ENCODE results near the gene NRP2. TPM values are rescaled to one million over a fixed set of nuclear protein-coding genes. Genes with fewer than 3 reads are reported as not detected.

Gene NRP2
- total and polyA plus RNA-seq, 2 of the 13 experiments (the other 11 are each of a cell fraction or from before 2014, with no cell fraction given), result 0.65 to 1.4 TPM

- ChIA-PET CTCF (ENCODE audit: low intra/inter-chr PET ratio, low total read pairs) (no interaction called here), POLR2A (no interaction called here)
- 81% methylated on average over 7 of the region's 7 CpGs for WGBS (ENCODE audit: low lambda C conversion rate)
- no peaks in the 10 kb centered on the region for H4K20me1 ChIP-seq (ENCODE audit: insufficient read depth, low read length)
- no peaks in the 10 kb centered on the region for H3K36me3 ChIP-seq (replicated peaks in 1 of 2; ENCODE audit: control insufficient read depth in 1 of 2, insufficient read depth in 2 of 2, low read length in 2 of 2)
- ATAC-seq (no peak), DNase-seq (ENCODE audit: low spot score) (no peak), FAIRE-seq (no peak)
- in situ Hi-C loops (cut with HindIII; ENCODE audit: extremely low pct_ligation_motif_present, low pct_unique_long_range_greater_than_20kb) (no loop called here), intact Hi-C loops (cut with micrococcal nuclease; ENCODE audit: unreplicated experiment) (loop anchor here (5.0 kb wide), 1 partner anchor 1371 kb away; no protein-coding TSS in a partner anchor)
- H3K4me2 ChIP-seq (ENCODE audit: low read depth, low read length), result no peak overlapping the region
- no peaks in the 10 kb centered on the region for H3K79me2 ChIP-seq (ENCODE audit: insufficient read depth, low read length)
- H3K9me3 ChIP-seq (ENCODE audit: low read length), result no peaks in the 10 kb centered on the region
- H3K27me3 ChIP-seq (ENCODE audit: control insufficient read depth in 1 of 2, insufficient read depth in 2 of 2, low read length in 2 of 2), result no peaks in the 10 kb centered on the region
- no peak overlapping the region for H3K4me3 ChIP-seq (replicated peaks in 1 of 3; ENCODE audit: insufficient read depth in 1 of 3, low read depth in 2 of 3, low read length in 3 of 3)
- H3K4me1 ChIP-seq (ENCODE audit: insufficient read depth, low read length), result peaks cover 44% of the 10 kb centered on the region
- TF ChIP-seq, protein P1, sequence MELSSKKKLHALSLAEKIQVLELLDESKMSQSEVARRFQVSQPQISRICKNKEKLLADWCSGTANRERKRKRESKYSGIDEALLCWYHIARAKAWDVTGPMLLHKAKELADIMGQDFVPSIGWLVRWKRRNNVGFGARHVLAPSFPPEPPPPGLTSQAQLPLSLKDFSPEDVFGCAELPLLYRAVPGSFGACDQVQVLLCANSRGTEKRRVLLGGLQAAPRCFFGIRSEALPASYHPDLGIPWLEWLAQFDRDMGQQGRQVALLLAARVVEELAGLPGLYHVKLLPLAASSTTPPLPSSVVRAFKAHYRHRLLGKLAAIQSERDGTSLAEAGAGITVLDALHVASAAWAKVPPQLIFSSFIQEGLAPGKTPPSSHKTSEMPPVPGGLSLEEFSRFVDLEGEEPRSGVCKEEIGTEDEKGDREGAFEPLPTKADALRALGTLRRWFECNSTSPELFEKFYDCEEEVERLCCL (CRISPR knock-in tag; IDR thresholded peaks at IDR 0.05; ENCODE audit: borderline replicate concordance), result no peak
- peak; percentile 33; the same call in 1 of the 2 replicates for TF ChIP-seq ZNF768 (CRISPR knock-in tag; IDR thresholded peaks at IDR 0.05)
- no peak overlapping the region for H3K9ac ChIP-seq (ENCODE audit: insufficient read depth, low read depth, low read length)
- H2AFZ ChIP-seq (ENCODE audit: low read length), result no peak overlapping the region
- H3K27ac ChIP-seq (ENCODE audit: extremely low read length, insufficient read depth, low read length), result no peak overlapping the region
- no TSS peak for BruUV-seq (replicated peaks)
Observed at GRCh38 chr2:205698286-205699268, 16.3 kb downstream of the NRP2 start.

DNA sequence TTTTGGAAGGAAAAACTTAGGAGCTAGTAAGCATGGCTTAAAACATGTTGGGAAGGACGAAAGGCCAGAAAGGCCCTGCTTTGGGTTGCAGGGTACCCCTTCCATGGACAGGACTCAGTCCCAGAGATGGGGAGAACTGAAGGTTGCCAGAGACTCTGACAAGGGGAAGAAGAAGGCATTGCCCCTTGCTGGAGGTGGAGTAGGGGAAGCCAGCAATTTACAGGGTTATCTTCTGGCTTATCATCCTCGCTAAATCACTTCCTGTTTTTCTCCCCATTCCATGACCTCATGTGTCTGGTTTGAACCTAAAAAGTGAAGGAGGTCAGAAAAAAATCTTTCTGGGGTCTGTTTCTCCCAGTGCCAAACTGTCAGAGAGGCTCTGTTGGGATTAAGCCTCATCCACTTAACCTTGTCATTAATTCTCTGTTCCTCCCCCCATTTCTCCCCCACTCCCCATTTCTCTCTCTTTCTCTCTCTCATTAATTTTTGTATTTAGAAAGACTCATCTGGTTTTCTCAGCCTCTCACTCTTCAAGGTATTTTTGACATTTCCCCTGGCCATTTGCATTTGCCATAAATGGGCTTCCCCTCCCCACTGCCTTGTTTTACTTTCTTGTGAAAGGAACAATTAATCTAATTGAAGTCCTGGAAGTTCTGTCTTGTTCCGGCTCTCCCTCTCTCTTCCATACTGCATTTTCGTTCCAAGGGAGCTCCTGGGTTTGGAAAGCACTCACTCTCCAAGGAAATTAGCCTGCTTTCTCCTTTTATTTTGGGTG lies 17.4 kb downstream of the NRP2 start:
- H3K4me1 ChIP-seq (ENCODE audit: insufficient read depth, low read length), result peaks cover 55% of the 10 kb centered on the region
- DNase-seq (ENCODE audit: low spot score) (no peak), FAIRE-seq (no peak), ATAC-seq (no peak)
- H3K27ac ChIP-seq (ENCODE audit: extremely low read length, insufficient read depth, low read length), result peak overlapping the region; percentile 26
- in situ Hi-C loops (cut with HindIII; ENCODE audit: extremely low pct_ligation_motif_present, low pct_unique_long_range_greater_than_20kb), result no loop called here
- WGBS (ENCODE audit: low lambda C conversion rate), result 50% methylated on average over 4 of the region's 4 CpGs
- H2AFZ ChIP-seq (ENCODE audit: low read length), result no peak overlapping the region
- intact Hi-C loops (cut with micrococcal nuclease; ENCODE audit: unreplicated experiment), result loop anchor here (5.0 kb wide), 1 partner anchor 1372 kb away; no protein-coding TSS in a partner anchor
- H4K20me1 ChIP-seq (ENCODE audit: insufficient read depth, low read length), result no peaks in the 10 kb centered on the region
- peak overlapping the region; percentile 56 for H3K4me2 ChIP-seq (ENCODE audit: low read depth, low read length)
- no peaks in the 10 kb centered on the region for H3K36me3 ChIP-seq (replicated peaks in 1 of 2; ENCODE audit: control insufficient read depth in 1 of 2, insufficient read depth in 2 of 2, low read length in 2 of 2)
- ChIA-PET POLR2A (interaction anchor here (1.1 kb wide), 1 partner anchor 11 kb away, joined by 3 read pairs; no protein-coding TSS in a partner anchor), CTCF (ENCODE audit: low intra/inter-chr PET ratio, low total read pairs) (no interaction called here)
- BruUV-seq (replicated peaks), result no TSS peak
- no peak overlapping the region for H3K4me3 ChIP-seq (replicated peaks in 1 of 3; ENCODE audit: insufficient read depth in 1 of 3, low read depth in 2 of 3, low read length in 3 of 3)
- no peaks in the 10 kb centered on the region for H3K79me2 ChIP-seq (ENCODE audit: insufficient read depth, low read length)
- H3K9ac ChIP-seq (ENCODE audit: insufficient read depth, low read depth, low read length), result 0 out of 2 replicates have a peak overlapping the region, but pooled peaks have one; percentile 1
- H3K27me3 ChIP-seq (ENCODE audit: control insufficient read depth in 1 of 2, insufficient read depth in 2 of 2, low read length in 2 of 2), result no peaks in the 10 kb centered on the region
- H3K9me3 ChIP-seq (ENCODE audit: low read length), result no peaks in the 10 kb centered on the region
- TF ChIP-seq ZNF740 (CRISPR knock-in tag; IDR thresholded peaks at IDR 0.05) (no peak), FOXP4 (CRISPR knock-in tag; IDR thresholded peaks at IDR 0.05) (no peak), HOMEZ (CRISPR knock-in tag; IDR thresholded peaks at IDR 0.05; ENCODE audit: low read depth) (no peak), ZNF883 (CRISPR knock-in tag; IDR thresholded peaks at IDR 0.05; ENCODE audit: not compliant biosample characterization) (no peak)
- TF ChIP-seq, protein P2, sequence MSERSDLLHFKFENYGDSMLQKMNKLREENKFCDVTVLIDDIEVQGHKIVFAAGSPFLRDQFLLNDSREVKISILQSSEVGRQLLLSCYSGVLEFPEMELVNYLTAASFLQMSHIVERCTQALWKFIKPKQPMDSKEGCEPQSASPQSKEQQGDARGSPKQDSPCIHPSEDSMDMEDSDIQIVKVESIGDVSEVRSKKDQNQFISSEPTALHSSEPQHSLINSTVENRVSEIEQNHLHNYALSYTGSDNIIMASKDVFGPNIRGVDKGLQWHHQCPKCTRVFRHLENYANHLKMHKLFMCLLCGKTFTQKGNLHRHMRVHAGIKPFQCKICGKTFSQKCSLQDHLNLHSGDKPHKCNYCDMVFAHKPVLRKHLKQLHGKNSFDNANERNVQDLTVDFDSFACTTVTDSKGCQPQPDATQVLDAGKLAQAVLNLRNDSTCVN (CRISPR knock-in tag; IDR thresholded peaks at IDR 0.05; ENCODE audit: borderline replicate concordance), result no peak
